ENCODE data around the gene DUXA.
"Not testable (repeated sequence)": the region's sequence is repeated elsewhere in the genome, so short reads cannot be mapped to it uniquely, and the experiment has no call there.

DUXA gene

GRCh38 chr19:57190301-57190700 is 23.0 kb upstream of the DUXA start:
- no peak for TF ChIP-seq CTCF (IDR thresholded peaks at IDR 0.05; ENCODE audit: extremely low read depth, missing control alignments)
- DNase-seq (ENCODE audit: low spot score), result no peak

- TF ChIP-seq CTCF (IDR thresholded peaks at IDR 0.05; ENCODE audit: extremely low read depth, missing control alignments), result no peak
- DNase-seq (ENCODE audit: low spot score), result peak; percentile 76
Observed at GRCh38 chr19:57171551-57172081, 4.3 kb upstream of the DUXA start.

GRCh38 chr19:57165846-57166245 is 1.4 kb downstream of the DUXA start:
- no peak for TF ChIP-seq CTCF (IDR thresholded peaks at IDR 0.05; ENCODE audit: extremely low read depth, missing control alignments)
- no peak for DNase-seq (ENCODE audit: low spot score)

- no peak for DNase-seq (ENCODE audit: low spot score)
- TF ChIP-seq CTCF (IDR thresholded peaks at IDR 0.05; ENCODE audit: extremely low read depth, missing control alignments), result no peak
Observed at GRCh38 chr19:57161985-57162539, 5.2 kb downstream of the DUXA start.

- TF ChIP-seq CTCF (IDR thresholded peaks at IDR 0.05; ENCODE audit: extremely low read depth, missing control alignments), result no peak
- DNase-seq (ENCODE audit: low spot score), result no peak
Observed at GRCh38 chr19:57152921-57153320, 14.4 kb downstream of the DUXA start.

GRCh38 chr19:57141699-57142098 is 25.6 kb downstream of the DUXA start:
- no peak for DNase-seq (ENCODE audit: low spot score)
- no peak for TF ChIP-seq CTCF (IDR thresholded peaks at IDR 0.05; ENCODE audit: extremely low read depth, missing control alignments)

- DNase-seq (ENCODE audit: low spot score), result no peak
- no peak for TF ChIP-seq CTCF (IDR thresholded peaks at IDR 0.05; ENCODE audit: extremely low read depth, missing control alignments)
Observed at GRCh38 chr19:57135797-57136196, 31.5 kb downstream of the DUXA start.

GRCh38 chr19:57127403-57127802 is 39.9 kb downstream of the DUXA start:
- DNase-seq (ENCODE audit: low spot score), result not testable (repeated sequence)
